ENCODE data around the gene AADACL2.

AADACL2 gene

GRCh38 chr3:151687076-151687475 lies 46.7 kb upstream of the AADACL2 start:
- no peak overlapping the region for H3K27ac ChIP-seq (replicated peaks)
- no peak for TF ChIP-seq GABPA (IDR thresholded peaks at IDR 0.05; ENCODE audit: low read depth)
- no peak for TF ChIP-seq POLR2AphosphoS5 (IDR thresholded peaks at IDR 0.05; ENCODE audit: low read depth)
- TF ChIP-seq SPI1 (IDR thresholded peaks at IDR 0.05; ENCODE audit: borderline replicate concordance, low read depth), result no peak
- TF ChIP-seq, protein P1, sequence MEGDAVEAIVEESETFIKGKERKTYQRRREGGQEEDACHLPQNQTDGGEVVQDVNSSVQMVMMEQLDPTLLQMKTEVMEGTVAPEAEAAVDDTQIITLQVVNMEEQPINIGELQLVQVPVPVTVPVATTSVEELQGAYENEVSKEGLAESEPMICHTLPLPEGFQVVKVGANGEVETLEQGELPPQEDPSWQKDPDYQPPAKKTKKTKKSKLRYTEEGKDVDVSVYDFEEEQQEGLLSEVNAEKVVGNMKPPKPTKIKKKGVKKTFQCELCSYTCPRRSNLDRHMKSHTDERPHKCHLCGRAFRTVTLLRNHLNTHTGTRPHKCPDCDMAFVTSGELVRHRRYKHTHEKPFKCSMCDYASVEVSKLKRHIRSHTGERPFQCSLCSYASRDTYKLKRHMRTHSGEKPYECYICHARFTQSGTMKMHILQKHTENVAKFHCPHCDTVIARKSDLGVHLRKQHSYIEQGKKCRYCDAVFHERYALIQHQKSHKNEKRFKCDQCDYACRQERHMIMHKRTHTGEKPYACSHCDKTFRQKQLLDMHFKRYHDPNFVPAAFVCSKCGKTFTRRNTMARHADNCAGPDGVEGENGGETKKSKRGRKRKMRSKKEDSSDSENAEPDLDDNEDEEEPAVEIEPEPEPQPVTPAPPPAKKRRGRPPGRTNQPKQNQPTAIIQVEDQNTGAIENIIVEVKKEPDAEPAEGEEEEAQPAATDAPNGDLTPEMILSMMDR (IDR thresholded peaks at IDR 0.05; ENCODE audit: insufficient read depth, low read length), result no peak
- TF ChIP-seq REST (IDR thresholded peaks at IDR 0.05; ENCODE audit: insufficient replicate concordance, low read depth), result no peak
- DNase-seq (ENCODE audit: low read depth in 1 of 2, low spot score in 1 of 2), result no peak
- no peaks in the 10 kb centered on the region for H3K27me3 ChIP-seq (ENCODE audit: insufficient read depth, poor library complexity, severe bottlenecking)
- no peak overlapping the region for H3K4me3 ChIP-seq (replicated peaks; ENCODE audit: insufficient read depth, low read length)

- no peaks in the 10 kb centered on the region for H3K27me3 ChIP-seq (ENCODE audit: insufficient read depth, poor library complexity, severe bottlenecking)
- peak; percentile 8; the same call in 1 of the 2 replicates for TF ChIP-seq SPI1 (IDR thresholded peaks at IDR 0.05; ENCODE audit: borderline replicate concordance, low read depth)
- TF ChIP-seq, protein P1 (IDR thresholded peaks at IDR 0.05; ENCODE audit: insufficient read depth, low read length), result no peak
- no peak for TF ChIP-seq GABPA (IDR thresholded peaks at IDR 0.05; ENCODE audit: low read depth)
- no peak for TF ChIP-seq REST (IDR thresholded peaks at IDR 0.05; ENCODE audit: insufficient replicate concordance, low read depth)
- TF ChIP-seq POLR2AphosphoS5 (IDR thresholded peaks at IDR 0.05; ENCODE audit: low read depth), result no peak
- no peak overlapping the region for H3K27ac ChIP-seq (replicated peaks)
- H3K4me3 ChIP-seq (replicated peaks; ENCODE audit: insufficient read depth, low read length), result no peak overlapping the region
- DNase-seq (ENCODE audit: low read depth in 1 of 2, low spot score in 1 of 2), result no peak
Measured at GRCh38 chr3:151688571-151688970, 45.2 kb upstream of the AADACL2 start.

DNA sequence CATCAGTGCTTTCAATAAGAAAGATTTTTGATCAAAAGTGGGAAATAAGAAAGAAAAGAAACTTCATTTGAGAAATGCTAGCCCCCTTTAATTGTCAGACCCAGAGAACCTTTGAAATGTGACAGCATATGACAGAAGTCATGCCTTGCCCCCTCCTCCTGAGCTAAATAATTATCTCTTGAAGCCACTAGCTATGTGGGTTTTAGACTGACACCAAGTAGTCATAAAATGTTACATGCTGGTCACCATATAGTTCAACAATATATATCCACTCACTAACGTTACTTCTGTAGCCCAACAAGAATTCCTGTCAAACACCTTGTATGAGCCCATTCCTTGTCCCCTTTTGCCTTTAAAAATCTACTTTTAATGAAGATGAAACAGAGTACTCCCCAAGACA lies 43.1 kb upstream of the AADACL2 start:
- no peak overlapping the region for H3K27ac ChIP-seq (replicated peaks)
- no peaks in the 10 kb centered on the region for H3K27me3 ChIP-seq (ENCODE audit: insufficient read depth, poor library complexity, severe bottlenecking)
- no peak overlapping the region for H3K4me3 ChIP-seq (replicated peaks; ENCODE audit: insufficient read depth, low read length)
- no peak for TF ChIP-seq POLR2AphosphoS5 (IDR thresholded peaks at IDR 0.05; ENCODE audit: low read depth)
- TF ChIP-seq, protein P1 (IDR thresholded peaks at IDR 0.05; ENCODE audit: insufficient read depth, low read length), result no peak
- TF ChIP-seq GABPA (IDR thresholded peaks at IDR 0.05; ENCODE audit: low read depth), result no peak
- no peak for TF ChIP-seq REST (IDR thresholded peaks at IDR 0.05; ENCODE audit: insufficient replicate concordance, low read depth)
- no peak for TF ChIP-seq SPI1 (IDR thresholded peaks at IDR 0.05; ENCODE audit: borderline replicate concordance, low read depth)
- no peak for DNase-seq (ENCODE audit: low read depth in 1 of 2, low spot score in 1 of 2)
